ENCODE data around the gene CCDC27. TPM values are rescaled to one million over a fixed set of nuclear protein-coding genes. Genes with fewer than 3 reads are reported as not detected.

CCDC27 gene
- total RNA-seq, 1 donor from 2014 or later: not detected

DNA sequence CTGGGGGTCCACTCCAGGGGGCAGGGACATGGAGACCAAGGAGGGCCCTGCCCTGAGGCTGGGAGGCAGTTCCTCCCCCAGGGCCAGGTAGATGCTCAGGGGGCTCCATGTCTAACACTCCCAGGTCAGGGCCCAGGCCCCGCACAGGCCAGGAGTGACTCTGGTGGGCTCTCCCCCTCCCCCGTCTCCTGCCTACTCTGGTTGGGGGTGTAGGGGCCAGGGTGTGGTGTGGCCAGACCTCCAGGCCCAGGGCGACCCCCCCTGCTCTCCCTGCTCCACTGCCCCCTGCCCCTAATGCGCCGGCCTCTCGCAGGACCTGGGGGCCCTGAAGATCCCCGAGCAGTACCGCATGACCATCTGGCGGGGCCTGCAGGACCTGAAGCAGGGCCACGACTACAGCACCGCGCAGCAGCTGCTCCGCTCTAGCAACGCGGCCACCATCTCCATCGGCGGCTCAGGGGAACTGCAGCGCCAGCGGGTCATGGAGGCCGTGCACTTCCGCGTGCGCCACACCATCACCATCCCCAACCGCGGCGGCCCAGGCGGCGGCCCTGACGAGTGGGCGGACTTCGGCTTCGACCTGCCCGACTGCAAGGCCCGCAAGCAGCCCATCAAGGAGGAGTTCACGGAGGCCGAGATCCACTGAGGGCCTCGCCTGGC, 19.7 kb upstream of the CCDC27 start:
- no peak for DNase-seq (ENCODE audit: low read depth)
- H3K4me3 ChIP-seq (ENCODE audit: low read depth, low read length): no peak overlapping the region
- TF ChIP-seq, protein P1, sequence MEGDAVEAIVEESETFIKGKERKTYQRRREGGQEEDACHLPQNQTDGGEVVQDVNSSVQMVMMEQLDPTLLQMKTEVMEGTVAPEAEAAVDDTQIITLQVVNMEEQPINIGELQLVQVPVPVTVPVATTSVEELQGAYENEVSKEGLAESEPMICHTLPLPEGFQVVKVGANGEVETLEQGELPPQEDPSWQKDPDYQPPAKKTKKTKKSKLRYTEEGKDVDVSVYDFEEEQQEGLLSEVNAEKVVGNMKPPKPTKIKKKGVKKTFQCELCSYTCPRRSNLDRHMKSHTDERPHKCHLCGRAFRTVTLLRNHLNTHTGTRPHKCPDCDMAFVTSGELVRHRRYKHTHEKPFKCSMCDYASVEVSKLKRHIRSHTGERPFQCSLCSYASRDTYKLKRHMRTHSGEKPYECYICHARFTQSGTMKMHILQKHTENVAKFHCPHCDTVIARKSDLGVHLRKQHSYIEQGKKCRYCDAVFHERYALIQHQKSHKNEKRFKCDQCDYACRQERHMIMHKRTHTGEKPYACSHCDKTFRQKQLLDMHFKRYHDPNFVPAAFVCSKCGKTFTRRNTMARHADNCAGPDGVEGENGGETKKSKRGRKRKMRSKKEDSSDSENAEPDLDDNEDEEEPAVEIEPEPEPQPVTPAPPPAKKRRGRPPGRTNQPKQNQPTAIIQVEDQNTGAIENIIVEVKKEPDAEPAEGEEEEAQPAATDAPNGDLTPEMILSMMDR (IDR thresholded peaks at IDR 0.05; ENCODE audit: insufficient read depth, low read length, poor library complexity, severe bottlenecking): no peak
- peaks cover 37% of the 10 kb centered on the region for H3K27me3 ChIP-seq (ENCODE audit: control insufficient read depth, insufficient read depth, low read length)
- H3K36me3 ChIP-seq (ENCODE audit: control insufficient read depth, insufficient read depth, low read length): no peaks in the 10 kb centered on the region

DNA sequence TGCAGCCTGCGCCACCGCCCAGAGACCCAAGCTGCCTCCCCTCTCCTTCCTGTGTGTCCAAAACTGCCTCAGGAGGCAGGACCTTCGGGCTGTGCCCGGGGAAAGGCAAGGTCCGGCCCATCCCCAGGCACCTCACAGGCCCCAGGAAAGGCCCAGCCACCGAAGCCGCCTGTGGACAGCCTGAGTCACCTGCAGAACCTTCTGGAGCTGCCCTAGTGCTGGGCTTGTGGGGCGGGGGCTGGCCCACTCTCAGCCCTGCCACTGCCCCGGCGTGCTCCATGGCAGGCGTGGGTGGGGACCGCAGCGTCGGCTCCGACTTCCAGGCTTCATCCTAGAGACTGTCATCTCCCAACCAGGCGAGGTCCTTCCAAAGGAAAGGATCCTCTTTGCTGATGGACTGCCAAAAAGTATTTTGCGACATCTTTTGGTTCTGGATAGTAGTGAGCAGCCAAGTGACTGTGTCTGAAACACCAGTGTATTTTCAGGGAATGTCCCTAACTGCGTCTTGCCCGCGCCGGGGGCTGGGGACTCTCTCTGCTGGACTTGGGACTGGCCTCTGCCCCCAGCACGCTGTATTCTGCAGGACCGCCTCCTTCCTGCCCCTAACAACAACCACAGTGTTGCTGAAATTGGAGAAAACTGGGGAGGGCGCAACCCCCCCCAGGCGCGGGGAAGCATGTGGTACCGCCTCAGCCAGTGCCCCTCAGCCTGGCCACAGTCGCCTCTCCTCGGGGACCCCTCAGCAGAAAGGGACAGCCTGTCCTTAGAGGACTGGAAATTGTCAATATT, 19.0 kb upstream of the CCDC27 start:
- TF ChIP-seq, protein P1 (IDR thresholded peaks at IDR 0.05; ENCODE audit: insufficient read depth, low read length, poor library complexity, severe bottlenecking): no peak
- no peak for DNase-seq (ENCODE audit: low read depth)
- peaks cover 31% of the 10 kb centered on the region for H3K27me3 ChIP-seq (ENCODE audit: control insufficient read depth, insufficient read depth, low read length)

DNA sequence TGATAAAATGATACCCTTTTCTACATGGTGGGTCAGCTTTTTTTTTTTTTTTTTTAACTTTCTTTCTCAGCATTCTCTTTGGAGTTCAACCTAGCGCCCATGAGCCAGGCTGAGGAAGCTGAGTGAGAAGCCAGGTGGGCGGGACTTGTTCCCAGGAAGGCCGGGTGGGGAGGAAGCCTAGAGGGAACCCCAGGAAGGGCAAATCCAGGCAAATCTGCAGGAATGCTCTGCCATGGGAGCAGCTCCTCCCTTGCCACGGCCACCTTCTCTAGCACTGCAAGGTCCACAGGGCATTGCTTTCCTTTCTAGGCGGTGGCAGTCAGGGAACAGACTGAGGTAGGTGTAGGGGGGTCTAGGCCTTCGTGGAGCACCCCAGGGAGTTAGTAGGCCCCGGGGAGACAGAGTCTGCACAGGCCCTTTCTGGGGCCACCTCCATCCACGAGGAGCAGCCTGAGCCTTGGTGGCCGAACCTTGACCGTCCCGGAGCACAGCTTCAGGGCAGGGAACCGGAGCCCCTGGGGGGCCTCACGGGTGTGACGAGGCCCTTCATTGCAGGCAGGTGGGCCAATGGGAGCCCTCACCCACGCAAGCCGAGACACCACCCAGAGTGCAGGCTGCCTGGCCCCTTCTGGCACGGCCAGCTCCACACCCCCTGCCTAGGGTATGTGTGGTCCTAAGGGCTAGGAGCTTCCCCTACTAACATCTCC, 18.2 kb upstream of the CCDC27 start:
- Histone ChIP-seq H3K4me3 (ENCODE audit: low read depth, low read length) (no peak overlapping the region), H3K36me3 (ENCODE audit: control insufficient read depth, insufficient read depth, low read length) (no peaks in the 10 kb centered on the region), H3K27me3 (ENCODE audit: control insufficient read depth, insufficient read depth, low read length) (peaks cover 31% of the 10 kb centered on the region)
- TF ChIP-seq, protein P1 (IDR thresholded peaks at IDR 0.05; ENCODE audit: insufficient read depth, low read length, poor library complexity, severe bottlenecking): no peak
- no peak for DNase-seq (ENCODE audit: low read depth)

More for the DNA sequence above, 19.0 kb upstream of the CCDC27 start:
- Histone ChIP-seq H3K36me3 (ENCODE audit: control insufficient read depth, insufficient read depth, low read length) (no peaks in the 10 kb centered on the region), H3K4me3 (ENCODE audit: low read depth, low read length) (no peak overlapping the region)

DNA sequence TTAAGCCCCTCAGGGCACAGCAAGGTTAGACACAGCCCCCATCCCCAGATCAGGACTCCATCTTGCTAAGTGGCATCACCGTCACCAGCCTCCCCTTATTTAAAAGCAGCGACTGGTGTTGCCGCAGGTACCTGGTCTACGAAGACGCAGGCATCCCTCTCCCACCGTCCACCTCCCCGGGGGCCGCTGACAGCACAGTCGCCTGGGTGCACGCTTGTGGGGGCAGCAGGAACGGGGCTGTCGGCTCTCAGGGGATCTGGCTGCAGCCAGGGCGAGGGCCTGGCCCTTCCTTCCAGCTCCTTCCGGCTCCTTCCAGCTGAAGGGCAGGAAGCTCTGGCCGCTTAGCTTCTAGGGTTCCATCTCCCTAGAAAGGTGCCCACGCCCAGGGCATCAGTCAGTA, 17.6 kb upstream of the CCDC27 start:
- H3K4me3 ChIP-seq (ENCODE audit: low read depth, low read length): no peak overlapping the region
- H3K27me3 ChIP-seq (ENCODE audit: control insufficient read depth, insufficient read depth, low read length): peaks cover 29% of the 10 kb centered on the region
- no peak for DNase-seq (ENCODE audit: low read depth)
- no peaks in the 10 kb centered on the region for H3K36me3 ChIP-seq (ENCODE audit: control insufficient read depth, insufficient read depth, low read length)
- TF ChIP-seq, protein P1 (IDR thresholded peaks at IDR 0.05; ENCODE audit: insufficient read depth, low read length, poor library complexity, severe bottlenecking): no peak

DNA sequence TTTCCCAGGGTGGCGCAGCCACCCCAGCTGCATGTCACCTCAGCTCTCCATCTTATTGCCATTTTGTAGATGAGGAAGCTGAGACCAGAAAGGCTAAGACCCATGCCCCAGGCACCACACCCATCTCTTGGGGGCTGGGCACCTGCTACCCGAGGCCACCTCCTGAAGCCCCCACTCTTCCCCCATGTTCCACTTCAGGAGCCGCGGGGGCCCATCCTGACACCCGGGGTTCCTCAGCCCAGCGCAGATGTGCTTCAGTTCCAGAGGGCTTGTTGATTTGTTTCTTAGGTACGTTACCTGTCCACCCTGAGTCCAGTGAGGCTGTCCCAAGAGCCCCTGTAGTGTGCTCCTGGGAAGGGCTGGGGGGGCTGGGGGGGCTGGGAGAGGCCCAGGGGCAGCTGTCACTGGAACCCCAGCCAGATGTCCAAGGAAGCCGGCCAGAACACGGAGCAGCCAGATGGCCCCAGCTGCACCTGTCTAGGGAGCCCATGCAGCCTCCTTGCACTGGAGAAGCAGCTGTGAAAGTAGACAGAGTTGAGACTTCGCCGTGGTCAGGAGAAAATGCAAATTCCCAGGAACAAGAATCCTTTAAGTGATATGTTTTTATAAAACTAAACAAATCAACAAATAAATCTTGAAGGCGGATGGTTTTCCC, 17.1 kb upstream of the CCDC27 start:
- no peak for DNase-seq (ENCODE audit: low read depth)
- no peak overlapping the region for H3K4me3 ChIP-seq (ENCODE audit: low read depth, low read length)
- TF ChIP-seq, protein P1 (IDR thresholded peaks at IDR 0.05; ENCODE audit: insufficient read depth, low read length, poor library complexity, severe bottlenecking): no peak
- peaks cover 23% of the 10 kb centered on the region for H3K27me3 ChIP-seq (ENCODE audit: control insufficient read depth, insufficient read depth, low read length)
- H3K36me3 ChIP-seq (ENCODE audit: control insufficient read depth, insufficient read depth, low read length): no peaks in the 10 kb centered on the region
